Spinal cord (tissue), 10 donors: Measurements from ENCODE around the gene IGFL2. TPM values are rescaled to one million over a fixed set of nuclear protein-coding genes. Genes with fewer than 3 reads are reported as not detected.
"Not testable (repeated sequence)": the region's sequence is repeated elsewhere in the genome, so short reads cannot be mapped to it uniquely, and the experiment has no call there.

Source experiments
- DNase-seq, 6 donors: peaks; one replicate each; pipeline versions ENCODE4 v3.0.0 to v3.0.0-alpha.2; 2013 to 2015; ENCODE audit warnings: low spot score in 6 of 6, low read depth in 4 of 6
- H3K27ac ChIP-seq: one replicate; pipeline ENCODE4 v1.5.1; 2013; ENCODE audit warnings: low read depth, low read length, control low read depth
- H3K27me3 ChIP-seq: one replicate; pipeline ENCODE4 v1.6.1; 2013; ENCODE audit warnings: low read length; ENCODE audit not compliant: control insufficient read depth, insufficient read depth
- H3K36me3 ChIP-seq: one replicate; pipeline ENCODE4 v1.6.1; 2013; ENCODE audit warnings: low read length; ENCODE audit not compliant: control insufficient read depth, insufficient read depth
- H3K4me1 ChIP-seq: one replicate; pipeline ENCODE4 v1.6.1; 2013; ENCODE audit warnings: low read length; ENCODE audit not compliant: control insufficient read depth, insufficient read depth
- H3K4me3 ChIP-seq: one replicate; pipeline ENCODE4 v1.5.1; 2013; ENCODE audit warnings: low read depth, low read length, control low read depth
- H3K9me3 ChIP-seq: one replicate; pipeline ENCODE4 v1.6.1; 2013; ENCODE audit warnings: low read length; ENCODE audit not compliant: control insufficient read depth, insufficient read depth
- WGBS: methylation state at CpG from one replicate; pipeline ENCODE4 v1.1.5; 2013; ENCODE audit warnings: missing lambda C conversion rate; ENCODE audit not compliant: insufficient coverage; 5-methylcytosine and 5-hydroxymethylcytosine counted together
- polyA plus RNA-seq, 2 donors: library from polyadenylated mRNA; unstranded; fragments of 120-200 nt; gene quantifications; one replicate each; pipeline ENCODE4 v1.2.1, GENCODE V29; 2013; ENCODE audit not compliant: insufficient read length in 2 of 2
- total RNA-seq, 2 donors: library from RNA; depleted of rRNA in 1 of 2; stranded (reverse); fragments of 120-200 nt in 1 of 2; fragments of >200 nt in 1 of 2; gene quantifications; one replicate each; pipeline versions ENCODE4 v1.2.3 to v1.2.4, GENCODE V29; 2013 to 2014
- donor health status: healthy.

Gene IGFL2
- total and polyA plus RNA-seq, 4 donors, result 0.10 to 0.61 (median 0.53) TPM; not detected in 1

GRCh38 chr19:46205183-46205984 lies 57.3 kb downstream of the IGFL2 start:
- Histone ChIP-seq H3K9me3 (no peaks in the 10 kb centered on the region), H3K4me3 (no peak overlapping the region), H3K36me3 (peaks cover 2% of the 10 kb centered on the region), H3K27me3 (no peaks in the 10 kb centered on the region), H3K27ac (no peak overlapping the region), H3K4me1 (no peaks in the 10 kb centered on the region)
- 80% methylated on average over 4 of the region's 6 CpGs for WGBS
- no peak for DNase-seq

DNA sequence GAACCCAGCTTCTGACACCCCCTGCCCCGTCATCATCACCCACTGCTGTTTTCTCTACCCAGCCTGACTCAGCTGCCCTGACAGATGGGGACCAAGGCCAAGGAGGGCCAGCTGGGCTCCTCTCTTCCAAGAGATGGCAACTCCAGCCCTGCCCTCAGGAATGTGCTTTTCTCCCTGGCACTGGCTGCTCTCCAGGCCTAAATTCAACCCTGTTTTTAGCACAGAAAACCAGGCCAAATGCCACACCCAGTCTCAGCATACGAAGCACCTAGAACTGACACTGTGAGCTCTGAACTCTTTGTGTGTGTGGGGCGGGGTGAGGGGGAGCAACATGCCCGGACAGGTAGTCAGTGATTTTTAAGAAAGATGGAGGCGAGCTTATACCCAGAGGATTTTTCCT lies 58.1 kb downstream of the IGFL2 start:
- WGBS, result 61% methylated on average over 2 of the region's 5 CpGs
- H3K27ac ChIP-seq, result no peak overlapping the region
- H3K27me3 ChIP-seq, result no peaks in the 10 kb centered on the region
- H3K9me3 ChIP-seq, result no peaks in the 10 kb centered on the region
- H3K4me1 ChIP-seq, result no peaks in the 10 kb centered on the region
- H3K36me3 ChIP-seq, result peaks cover 2% of the 10 kb centered on the region
- no peak for DNase-seq
- no peak overlapping the region for H3K4me3 ChIP-seq

GRCh38 chr19:46206682-46207081 lies 58.6 kb downstream of the IGFL2 start:
- no peak for DNase-seq
- WGBS, result 69% methylated on average over 2 of the region's 3 CpGs
- Histone ChIP-seq H3K27ac (no peak overlapping the region), H3K9me3 (no peaks in the 10 kb centered on the region), H3K4me1 (peaks cover 3% of the 10 kb centered on the region), H3K27me3 (no peaks in the 10 kb centered on the region), H3K36me3 (peaks cover 2% of the 10 kb centered on the region), H3K4me3 (no peak overlapping the region)

- WGBS, result 80% methylated on average over 1 of the region's 8 CpGs
- not testable (repeated sequence) for H3K27ac ChIP-seq, H3K9me3 ChIP-seq, H3K4me3 ChIP-seq, DNase-seq, H3K27me3 ChIP-seq, H3K4me1 ChIP-seq, H3K36me3 ChIP-seq
Observed at GRCh38 chr19:46207858-46208257, 59.8 kb downstream of the IGFL2 start.

- DNase-seq, result no peak
- no peaks in the 10 kb centered on the region for H3K27me3 ChIP-seq
- peaks cover 2% of the 10 kb centered on the region for H3K36me3 ChIP-seq
- no peak overlapping the region for H3K27ac ChIP-seq
- H3K4me3 ChIP-seq, result no peak overlapping the region
- peaks cover 4% of the 10 kb centered on the region for H3K4me1 ChIP-seq
- 51% methylated on average over 2 of the region's 3 CpGs for WGBS
- H3K9me3 ChIP-seq, result no peaks in the 10 kb centered on the region
Observed at GRCh38 chr19:46209051-46209450, 61.0 kb downstream of the IGFL2 start.

DNA sequence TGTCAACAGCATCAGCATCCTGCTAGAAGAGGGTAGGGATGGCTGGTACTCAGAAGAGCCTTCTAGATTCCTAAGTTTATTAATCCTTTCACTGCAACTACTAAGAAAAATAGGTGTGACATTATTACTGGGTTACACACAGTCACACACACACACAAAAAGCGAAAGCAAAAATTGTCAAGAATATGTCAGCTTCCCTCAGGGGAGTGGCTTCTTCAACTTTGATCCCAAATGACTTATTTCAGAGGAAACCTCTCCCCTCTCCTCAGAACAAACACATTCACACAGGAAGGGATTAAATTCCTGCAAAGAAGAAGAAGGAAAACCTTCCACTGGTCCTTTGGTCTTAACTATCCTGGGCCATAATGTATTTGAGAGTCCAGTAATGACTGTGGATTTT lies 61.4 kb downstream of the IGFL2 start:
- no CpG with 5 or more reads among the region's 1 CpG for WGBS
- H3K36me3 ChIP-seq, result peaks cover 5% of the 10 kb centered on the region
- peaks cover 4% of the 10 kb centered on the region for H3K4me1 ChIP-seq
- DNase-seq, result no peak
- H3K4me3 ChIP-seq, result no peak overlapping the region
- no peaks in the 10 kb centered on the region for H3K9me3 ChIP-seq
- no peak overlapping the region for H3K27ac ChIP-seq
- no peaks in the 10 kb centered on the region for H3K27me3 ChIP-seq

DNA sequence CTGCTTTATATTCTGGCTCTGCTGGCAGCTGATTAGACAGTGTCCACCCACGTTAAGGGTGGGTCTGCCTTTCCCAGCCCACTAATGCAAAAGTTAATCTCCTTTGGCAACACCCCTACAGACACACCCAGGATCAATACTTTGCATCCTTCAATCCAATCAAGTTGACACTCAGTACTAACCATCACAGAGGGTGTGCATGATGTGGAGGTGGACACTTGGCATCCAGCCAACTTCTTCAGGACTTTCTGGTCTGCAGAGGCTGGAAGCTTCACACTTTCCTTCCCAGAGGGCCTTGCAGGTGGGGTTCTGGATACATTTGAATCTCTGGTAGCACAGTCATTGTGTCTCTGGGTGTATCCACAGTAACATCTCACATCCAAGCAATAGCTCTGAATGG lies 62.6 kb downstream of the IGFL2 start:
- peaks cover 5% of the 10 kb centered on the region for H3K36me3 ChIP-seq
- H3K4me1 ChIP-seq, result peaks cover 4% of the 10 kb centered on the region
- DNase-seq, result no peak
- no peaks in the 10 kb centered on the region for H3K27me3 ChIP-seq
- no CpG with 5 or more reads among the region's 1 CpG for WGBS
- H3K4me3 ChIP-seq, result no peak overlapping the region
- no peak overlapping the region for H3K27ac ChIP-seq
- H3K9me3 ChIP-seq, result no peaks in the 10 kb centered on the region

Other genes with a start within 250 kb of the IGFL2 start
- 1 to 10 TPM; 1.3 to 2.5 TPM for gene MYPOP, start 245.6 kb upstream of the IGFL2 start, total RNA-seq
- gene MYPOP, start 245.6 kb upstream of the IGFL2 start, polyA plus RNA-seq, result 10 to 100 TPM; 10.9 to 13.6 TPM
- under 1 TPM in 1 of 2 donors, not detected in 1; 0.11 TPM for gene NANOS2, start 233.5 kb upstream of the IGFL2 start, total RNA-seq
- gene NANOS2, start 233.5 kb upstream of the IGFL2 start, polyA plus RNA-seq, result under 1 TPM; 0.15 to 0.21 TPM
- gene NOVA2, start 174.4 kb upstream of the IGFL2 start, total RNA-seq, result 1 to 10 TPM; 5.4 to 5.7 TPM
- 10 to 100 TPM; 49.3 to 52.4 TPM for gene NOVA2, start 174.4 kb upstream of the IGFL2 start, polyA plus RNA-seq
- 10 to 100 TPM in 1 of 2 donors, 1 to 10 TPM in 1; 9.4 to 13.7 TPM for gene CCDC61, start 152.8 kb upstream of the IGFL2 start, total RNA-seq
- 10 to 100 TPM; 15.7 to 21.3 TPM for gene CCDC61, start 152.8 kb upstream of the IGFL2 start, polyA plus RNA-seq
- 1 to 10 TPM in 1 of 2 donors, not detected in 1; 5.5 TPM for gene PGLYRP1, start 125.2 kb upstream of the IGFL2 start, total RNA-seq
- 1 to 10 TPM in 1 of 2 donors, under 1 TPM in 1; 0.49 to 3.3 TPM for gene PGLYRP1, start 125.2 kb upstream of the IGFL2 start, polyA plus RNA-seq
- gene IGFL4, start 107.2 kb upstream of the IGFL2 start, total RNA-seq, result 1 to 10 TPM; 1.6 to 3.3 TPM
- gene IGFL4, start 107.2 kb upstream of the IGFL2 start, polyA plus RNA-seq, result 10 to 100 TPM in 1 of 2 donors, 1 to 10 TPM in 1; 8.1 to 12.0 TPM
- gene IGFL3, start 23.6 kb upstream of the IGFL2 start, total RNA-seq, result not detected
- gene IGFL3, start 23.6 kb upstream of the IGFL2 start, polyA plus RNA-seq, result not detected
- not detected for gene IGFL1, start 81.5 kb downstream of the IGFL2 start, total RNA-seq
- gene IGFL1, start 81.5 kb downstream of the IGFL2 start, polyA plus RNA-seq, result not detected
- gene HIF3A, start 148.8 kb downstream of the IGFL2 start, total RNA-seq, result 10 to 100 TPM; 16.9 to 54.9 TPM
- 10 to 100 TPM; 30.4 to 93.8 TPM for gene HIF3A, start 148.8 kb downstream of the IGFL2 start, polyA plus RNA-seq
- 10 to 100 TPM; 52.5 to 77.4 TPM for gene PPP5C, start 198.8 kb downstream of the IGFL2 start, total RNA-seq
- gene PPP5C, start 198.8 kb downstream of the IGFL2 start, polyA plus RNA-seq, result 100 to 1,000 TPM; 142 to 158 TPM